ENCODE data around the gene SORCS3.

- no peak for TF ChIP-seq EZH2phosphoT487 (IDR thresholded peaks at IDR 0.05; ENCODE audit: borderline replicate concordance, low read length)
- TF ChIP-seq, protein P1, sequence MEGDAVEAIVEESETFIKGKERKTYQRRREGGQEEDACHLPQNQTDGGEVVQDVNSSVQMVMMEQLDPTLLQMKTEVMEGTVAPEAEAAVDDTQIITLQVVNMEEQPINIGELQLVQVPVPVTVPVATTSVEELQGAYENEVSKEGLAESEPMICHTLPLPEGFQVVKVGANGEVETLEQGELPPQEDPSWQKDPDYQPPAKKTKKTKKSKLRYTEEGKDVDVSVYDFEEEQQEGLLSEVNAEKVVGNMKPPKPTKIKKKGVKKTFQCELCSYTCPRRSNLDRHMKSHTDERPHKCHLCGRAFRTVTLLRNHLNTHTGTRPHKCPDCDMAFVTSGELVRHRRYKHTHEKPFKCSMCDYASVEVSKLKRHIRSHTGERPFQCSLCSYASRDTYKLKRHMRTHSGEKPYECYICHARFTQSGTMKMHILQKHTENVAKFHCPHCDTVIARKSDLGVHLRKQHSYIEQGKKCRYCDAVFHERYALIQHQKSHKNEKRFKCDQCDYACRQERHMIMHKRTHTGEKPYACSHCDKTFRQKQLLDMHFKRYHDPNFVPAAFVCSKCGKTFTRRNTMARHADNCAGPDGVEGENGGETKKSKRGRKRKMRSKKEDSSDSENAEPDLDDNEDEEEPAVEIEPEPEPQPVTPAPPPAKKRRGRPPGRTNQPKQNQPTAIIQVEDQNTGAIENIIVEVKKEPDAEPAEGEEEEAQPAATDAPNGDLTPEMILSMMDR (IDR thresholded peaks at IDR 0.05; ENCODE audit: low read depth, low read length, poor library complexity, severe bottlenecking) = no peak
These were observed 383.1 kb downstream of the SORCS3 start for GRCh38 chr10:105024184-105024583.
